WTC11 (cell line): ENCODE measurements around the gene CRYBA1.

Experiments used
- CREB1 ChIP-seq: sonication (generic); formaldehyde crosslinking; IDR thresholded peaks from 2 replicates; pipeline ENCODE4 v1.8.0; 2023; ENCODE audit warnings: mild to moderate bottlenecking, missing genetic modification reagents
- CREM ChIP-seq: sonication (generic); formaldehyde crosslinking; IDR thresholded peaks from 2 replicates; pipeline ENCODE4 v1.8.1; 2022; ENCODE audit warnings: mild to moderate bottlenecking, missing genetic modification reagents, moderate library complexity
- EMX1 ChIP-seq: fragments of 250-450 bp; sonication (Bioruptor Pico); IDR thresholded peaks from 2 replicates; pipeline ENCODE4 v1.8.0; 2021; ENCODE audit warnings: mild to moderate bottlenecking
- FOXP1 ChIP-seq: sonication (generic); formaldehyde crosslinking; IDR thresholded peaks from 2 replicates; pipeline ENCODE4 v1.8.0; 2022; ENCODE audit warnings: missing genetic modification reagents, mild to moderate bottlenecking, moderate library complexity, borderline replicate concordance
- GRHL2 ChIP-seq: fragments of 250-450 bp; sonication (Bioruptor Pico); IDR thresholded peaks from 2 replicates; pipeline ENCODE4 v1.8.0; 2022; ENCODE audit warnings: mild to moderate bottlenecking, moderate library complexity; ENCODE audit not compliant: insufficient replicate concordance, severe bottlenecking
- NR2C2 ChIP-seq: sonication (generic); formaldehyde crosslinking; IDR thresholded peaks from 2 replicates; pipeline ENCODE4 v1.8.0; 2022; ENCODE audit warnings: mild to moderate bottlenecking, missing genetic modification reagents
- ZNF121 ChIP-seq: sonication (generic); formaldehyde crosslinking; IDR thresholded peaks from 2 replicates; pipeline ENCODE4 v1.8.0; 2023; ENCODE audit warnings: missing genetic modification reagents
- ZNF138 ChIP-seq: sonication (generic); formaldehyde crosslinking; conservative IDR thresholded peaks from 2 replicates; pipeline ENCODE4 v1.8.1; 2022; ENCODE audit warnings: mild to moderate bottlenecking, moderate library complexity, missing genetic modification reagents
- TF ChIP-seq, protein P1 (sequence below): fragments of 200-600 bp; IDR thresholded peaks from 2 replicates; pipeline ENCODE4 v1.8.0; 2022; ENCODE audit warnings: antibody characterized with exemption
- TF ChIP-seq, protein P2 (sequence below): sonication (generic); formaldehyde crosslinking; IDR thresholded peaks from 2 replicates; pipeline ENCODE4 v1.8.1; 2022; ENCODE audit warnings: mild to moderate bottlenecking, moderate library complexity, missing genetic modification reagents
- TF ChIP-seq, protein P3 (sequence below): sonication (generic); formaldehyde crosslinking; IDR thresholded peaks from 2 replicates; pipeline ENCODE4 v1.8.1; 2022; ENCODE audit warnings: low read depth, missing genetic modification reagents, borderline replicate concordance
- TF ChIP-seq, protein P4 (sequence below): sonication (generic); formaldehyde crosslinking; IDR thresholded peaks from 2 replicates; pipeline ENCODE4 v1.8.0; 2022; ENCODE audit warnings: mild to moderate bottlenecking, missing genetic modification reagents
- TF ChIP-seq, protein P5 (sequence below): sonication (generic); formaldehyde crosslinking; IDR thresholded peaks from 2 replicates; pipeline ENCODE4 v1.8.0; 2023; ENCODE audit warnings: missing genetic modification reagents

DNA sequence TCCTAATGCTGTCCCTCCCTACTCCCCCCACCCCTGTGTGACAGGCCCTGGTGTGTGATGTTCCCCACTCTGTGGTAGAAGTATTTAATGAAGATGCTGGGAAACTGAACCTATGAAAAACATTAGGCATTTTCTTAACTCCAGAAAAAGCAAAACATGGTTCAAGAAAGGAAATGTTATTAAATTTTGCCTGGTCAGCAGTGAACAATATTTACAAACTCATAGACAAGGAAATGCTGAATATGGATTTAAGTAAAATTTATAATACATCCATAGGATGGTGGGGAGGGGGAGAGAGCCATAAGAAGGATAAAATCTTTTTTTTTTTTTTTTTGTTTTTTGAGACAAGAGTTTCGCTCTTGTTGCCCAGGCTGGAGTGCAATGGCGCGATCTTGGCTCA is 10.8 kb upstream of the CRYBA1 start:
- TF ChIP-seq, protein P1, sequence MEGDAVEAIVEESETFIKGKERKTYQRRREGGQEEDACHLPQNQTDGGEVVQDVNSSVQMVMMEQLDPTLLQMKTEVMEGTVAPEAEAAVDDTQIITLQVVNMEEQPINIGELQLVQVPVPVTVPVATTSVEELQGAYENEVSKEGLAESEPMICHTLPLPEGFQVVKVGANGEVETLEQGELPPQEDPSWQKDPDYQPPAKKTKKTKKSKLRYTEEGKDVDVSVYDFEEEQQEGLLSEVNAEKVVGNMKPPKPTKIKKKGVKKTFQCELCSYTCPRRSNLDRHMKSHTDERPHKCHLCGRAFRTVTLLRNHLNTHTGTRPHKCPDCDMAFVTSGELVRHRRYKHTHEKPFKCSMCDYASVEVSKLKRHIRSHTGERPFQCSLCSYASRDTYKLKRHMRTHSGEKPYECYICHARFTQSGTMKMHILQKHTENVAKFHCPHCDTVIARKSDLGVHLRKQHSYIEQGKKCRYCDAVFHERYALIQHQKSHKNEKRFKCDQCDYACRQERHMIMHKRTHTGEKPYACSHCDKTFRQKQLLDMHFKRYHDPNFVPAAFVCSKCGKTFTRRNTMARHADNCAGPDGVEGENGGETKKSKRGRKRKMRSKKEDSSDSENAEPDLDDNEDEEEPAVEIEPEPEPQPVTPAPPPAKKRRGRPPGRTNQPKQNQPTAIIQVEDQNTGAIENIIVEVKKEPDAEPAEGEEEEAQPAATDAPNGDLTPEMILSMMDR: no peak
- TF ChIP-seq NR2C2 (CRISPR knock-in tag) (no peak), CREB1 (CRISPR knock-in tag) (no peak), GRHL2 (CRISPR knock-in tag) (no peak), ZNF121 (CRISPR knock-in tag) (no peak), ZNF138 (CRISPR knock-in tag) (no peak), FOXP1 (CRISPR knock-in tag) (no peak), EMX1 (no peak), CREM (no peak)
- TF ChIP-seq, protein P2, sequence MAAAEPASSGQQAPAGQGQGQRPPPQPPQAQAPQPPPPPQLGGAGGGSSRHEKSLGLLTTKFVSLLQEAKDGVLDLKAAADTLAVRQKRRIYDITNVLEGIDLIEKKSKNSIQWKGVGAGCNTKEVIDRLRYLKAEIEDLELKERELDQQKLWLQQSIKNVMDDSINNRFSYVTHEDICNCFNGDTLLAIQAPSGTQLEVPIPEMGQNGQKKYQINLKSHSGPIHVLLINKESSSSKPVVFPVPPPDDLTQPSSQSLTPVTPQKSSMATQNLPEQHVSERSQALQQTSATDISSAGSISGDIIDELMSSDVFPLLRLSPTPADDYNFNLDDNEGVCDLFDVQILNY: no peak
- TF ChIP-seq, protein P3, sequence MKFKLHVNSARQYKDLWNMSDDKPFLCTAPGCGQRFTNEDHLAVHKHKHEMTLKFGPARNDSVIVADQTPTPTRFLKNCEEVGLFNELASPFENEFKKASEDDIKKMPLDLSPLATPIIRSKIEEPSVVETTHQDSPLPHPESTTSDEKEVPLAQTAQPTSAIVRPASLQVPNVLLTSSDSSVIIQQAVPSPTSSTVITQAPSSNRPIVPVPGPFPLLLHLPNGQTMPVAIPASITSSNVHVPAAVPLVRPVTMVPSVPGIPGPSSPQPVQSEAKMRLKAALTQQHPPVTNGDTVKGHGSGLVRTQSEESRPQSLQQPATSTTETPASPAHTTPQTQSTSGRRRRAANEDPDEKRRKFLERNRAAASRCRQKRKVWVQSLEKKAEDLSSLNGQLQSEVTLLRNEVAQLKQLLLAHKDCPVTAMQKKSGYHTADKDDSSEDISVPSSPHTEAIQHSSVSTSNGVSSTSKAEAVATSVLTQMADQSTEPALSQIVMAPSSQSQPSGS (CRISPR knock-in tag): no peak
- TF ChIP-seq, protein P4, sequence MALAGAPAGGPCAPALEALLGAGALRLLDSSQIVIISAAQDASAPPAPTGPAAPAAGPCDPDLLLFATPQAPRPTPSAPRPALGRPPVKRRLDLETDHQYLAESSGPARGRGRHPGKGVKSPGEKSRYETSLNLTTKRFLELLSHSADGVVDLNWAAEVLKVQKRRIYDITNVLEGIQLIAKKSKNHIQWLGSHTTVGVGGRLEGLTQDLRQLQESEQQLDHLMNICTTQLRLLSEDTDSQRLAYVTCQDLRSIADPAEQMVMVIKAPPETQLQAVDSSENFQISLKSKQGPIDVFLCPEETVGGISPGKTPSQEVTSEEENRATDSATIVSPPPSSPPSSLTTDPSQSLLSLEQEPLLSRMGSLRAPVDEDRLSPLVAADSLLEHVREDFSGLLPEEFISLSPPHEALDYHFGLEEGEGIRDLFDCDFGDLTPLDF (CRISPR knock-in tag): no peak
- TF ChIP-seq, protein P5, sequence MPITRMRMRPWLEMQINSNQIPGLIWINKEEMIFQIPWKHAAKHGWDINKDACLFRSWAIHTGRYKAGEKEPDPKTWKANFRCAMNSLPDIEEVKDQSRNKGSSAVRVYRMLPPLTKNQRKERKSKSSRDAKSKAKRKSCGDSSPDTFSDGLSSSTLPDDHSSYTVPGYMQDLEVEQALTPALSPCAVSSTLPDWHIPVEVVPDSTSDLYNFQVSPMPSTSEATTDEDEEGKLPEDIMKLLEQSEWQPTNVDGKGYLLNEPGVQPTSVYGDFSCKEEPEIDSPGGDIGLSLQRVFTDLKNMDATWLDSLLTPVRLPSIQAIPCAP (CRISPR knock-in tag): no peak
